ENCODE results near the gene FLOT1. TPM values are rescaled to one million over a fixed set of nuclear protein-coding genes. Genes with fewer than 3 reads are reported as not detected.

FLOT1 gene
- total and polyA plus RNA-seq, 7 experiments from 2014 or later = 59.4 to 204 (median 85.4) TPM

DNA sequence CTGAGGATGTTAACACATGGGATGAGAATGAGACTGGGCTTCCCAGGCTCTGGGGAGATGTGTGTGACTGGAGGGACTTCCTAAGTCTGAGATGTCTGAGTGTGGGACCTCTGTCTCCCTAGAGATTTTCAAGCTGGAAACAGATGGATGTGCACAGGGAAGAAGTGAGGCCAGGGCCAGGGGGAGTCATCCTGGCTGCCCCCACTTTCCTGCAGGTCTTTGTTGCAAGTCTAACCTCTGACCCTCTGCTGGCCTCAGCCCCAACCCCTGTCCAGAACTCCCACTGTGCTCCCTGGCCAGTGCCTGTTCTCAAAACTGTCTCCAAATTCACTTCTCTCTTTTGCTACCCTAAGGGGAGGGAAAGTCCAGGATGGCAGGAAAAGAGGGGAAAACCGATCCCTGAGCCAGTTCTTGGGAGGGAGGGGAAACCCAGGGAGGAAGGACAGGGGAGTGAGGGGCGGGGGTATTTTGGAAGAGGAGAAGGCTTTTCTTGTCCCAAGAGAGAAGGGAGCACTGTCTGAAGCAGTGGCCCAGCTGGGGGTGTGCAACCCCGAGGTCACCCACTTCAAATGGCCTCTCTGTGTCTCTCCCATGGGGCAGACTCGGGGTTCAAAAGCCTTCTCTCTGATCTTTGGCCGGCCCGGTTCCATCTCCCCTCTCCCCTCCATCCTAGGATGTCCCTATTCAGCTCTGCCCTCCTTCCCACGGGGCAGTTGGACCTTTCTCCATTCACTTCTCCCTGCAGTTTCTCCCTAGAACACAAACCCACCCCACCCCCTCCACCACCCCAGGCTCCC, 59.1 kb downstream of the FLOT1 start:
- Histone ChIP-seq H3K9me3 (ENCODE audit: control insufficient read depth in 2 of 3, low read length in 3 of 3) (no peaks in the 10 kb centered on the region), H3K36me3 (ENCODE audit: control insufficient read depth in 2 of 3, insufficient read depth in 3 of 3, low read length in 3 of 3) (peaks cover 0 to 43% (median 8%) of the 10 kb centered on the region in 3 experiments), H3K27ac (ENCODE audit: low read depth, low read length) (peak overlapping the region; percentile 95), H3K4me3 (ENCODE audit: low read length) (peak overlapping the region; percentile 98), H3K27me3 (ENCODE audit: control insufficient read depth in 2 of 2, insufficient read depth in 2 of 2, low read length in 2 of 2) (no peaks in the 10 kb centered on the region), H3K4me1 (ENCODE audit: control insufficient read depth in 2 of 2, insufficient read depth in 2 of 2, low read length in 2 of 2) (peaks cover 13 to 30% of the 10 kb centered on the region in 2 donors)
- no peak for ATAC-seq
- ChIA-PET CTCF (interaction anchor here (1.0 to 8.9 kb wide), 2 partner anchors 37 to 55 kb away, joined by 3 to 304 read pairs; partner anchors contain the start of genes MDC1 and TUBB), POLR2A (interaction anchor here (0.6 to 15.7 kb wide), 19 partner anchors 7 to 205 kb away, joined by 3 to 499 read pairs (median 4); partner anchors contain the start of genes DHX16, MDC1, MRPS18B and NRM)
- intact Hi-C loops (cut with micrococcal nuclease) = loop anchor here (2.0 to 5.0 kb wide), 4 partner anchors 127 to 474 kb away; partner anchors contain the start of genes CCHCR1 (in 1 of the 2), GNL1 (in 1 of the 2), PRR3 (in 1 of the 2) and TCF19 (in 1 of the 2)
- Mint-ChIP-seq H3K27ac (peak overlapping the region; percentile 95 to 99 (median 97)), H3K4me3 (peak overlapping the region; percentile 90 to 100 (median 97)), H3K4me1 (peaks cover 38 to 49% (median 42%) of the 10 kb centered on the region in 7 donors), H3K9me3 (peaks cover 0 to 5% (median 0%) of the 10 kb centered on the region in 11 donors), H3K27me3 (no peaks in the 10 kb centered on the region), H3K36me3 (peaks cover 24 to 75% (median 29%) of the 10 kb centered on the region in 5 donors)
- no peak for DNase-seq

DNA sequence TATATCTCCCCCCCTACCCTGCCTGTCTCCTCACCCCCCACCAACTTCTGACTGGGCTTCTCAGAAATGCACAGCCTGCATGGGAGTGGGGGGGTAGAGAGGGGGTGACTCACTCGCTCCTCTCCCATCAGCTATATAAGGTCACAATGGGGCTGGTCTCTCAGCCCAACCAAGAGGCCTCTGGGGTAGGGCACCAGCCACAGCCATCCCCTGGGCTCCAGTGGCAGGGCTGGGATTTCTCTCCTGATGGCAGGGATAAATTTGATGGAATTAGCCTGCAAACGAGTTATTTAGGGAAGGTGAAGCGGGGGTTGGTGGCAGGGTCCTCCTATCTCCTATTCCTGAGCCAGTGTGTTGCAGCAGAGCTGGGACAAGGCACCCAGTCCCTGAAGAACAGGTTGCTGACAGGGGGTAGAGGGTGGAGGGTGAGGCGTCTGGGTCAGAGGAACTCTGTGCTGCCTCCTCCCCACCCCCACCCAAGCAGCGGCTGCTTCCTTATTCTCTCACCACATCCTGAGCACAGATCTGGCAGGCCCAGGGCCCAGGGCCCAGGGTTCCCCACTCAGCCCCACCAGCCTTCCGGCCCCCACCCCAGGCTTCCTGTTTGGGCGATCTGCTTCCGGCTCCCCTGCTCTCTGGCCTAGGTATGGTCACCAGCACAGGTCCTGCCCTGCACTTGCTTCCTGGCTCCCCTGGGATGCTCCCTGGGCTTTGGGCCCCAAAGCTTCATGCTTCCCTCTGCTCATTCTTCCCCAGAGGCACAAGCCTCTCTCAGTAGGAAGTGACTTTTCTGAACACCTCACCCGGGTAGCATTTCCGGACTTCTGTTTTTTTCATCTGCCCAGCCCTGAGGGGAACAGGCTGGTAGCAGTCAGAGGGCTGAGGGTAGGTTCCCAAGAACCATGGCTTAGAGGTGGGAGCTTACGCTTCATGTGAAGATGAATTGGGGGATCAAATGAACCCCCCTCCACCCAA, 60.1 kb downstream of the FLOT1 start:
- peaks cover 5 to 24% of the 10 kb centered on the region in 2 donors for H3K4me1 ChIP-seq (ENCODE audit: control insufficient read depth in 2 of 2, insufficient read depth in 2 of 2, low read length in 2 of 2)
- peak overlapping the region; percentile 90 to 100 (median 97) for H3K4me3 Mint-ChIP-seq
- ChIA-PET CTCF (interaction anchor here (0.5 to 8.9 kb wide), 7 partner anchors 13 to 412 kb away, joined by 3 to 304 read pairs (median 3); partner anchors contain the start of genes MDC1 and TUBB), POLR2A (interaction anchor here (0.6 to 15.7 kb wide), 20 partner anchors 8 to 206 kb away, joined by 3 to 499 read pairs (median 4); partner anchors contain the start of genes DHX16, MDC1, MRPS18B and NRM)
- DNase-seq = peak; percentile 69 to 93 (median 89)
- peaks cover 0 to 5% (median 0%) of the 10 kb centered on the region in 11 donors for H3K9me3 Mint-ChIP-seq
- ATAC-seq = peak; percentile 81
- peak overlapping the region; percentile 95 to 99 (median 97) for H3K27ac Mint-ChIP-seq
- H3K36me3 ChIP-seq (ENCODE audit: control insufficient read depth in 2 of 3, insufficient read depth in 3 of 3, low read length in 3 of 3) = peaks cover 3 to 49% (median 9%) of the 10 kb centered on the region in 3 experiments
- no peaks in the 10 kb centered on the region for H3K27me3 Mint-ChIP-seq
- H3K27me3 ChIP-seq (ENCODE audit: control insufficient read depth in 2 of 2, insufficient read depth in 2 of 2, low read length in 2 of 2) = no peaks in the 10 kb centered on the region
- H3K27ac ChIP-seq (ENCODE audit: low read depth, low read length) = peak overlapping the region; percentile 95
- H3K36me3 Mint-ChIP-seq = peaks cover 24 to 74% (median 29%) of the 10 kb centered on the region in 5 donors
- peak overlapping the region; percentile 98 for H3K4me3 ChIP-seq (ENCODE audit: low read length)
- H3K9me3 ChIP-seq (ENCODE audit: control insufficient read depth in 2 of 3, low read length in 3 of 3) = no peaks in the 10 kb centered on the region
- H3K4me1 Mint-ChIP-seq = peaks cover 30 to 44% (median 34%) of the 10 kb centered on the region in 7 donors
- intact Hi-C loops (cut with micrococcal nuclease) = loop anchor here (1.0 to 5.0 kb wide), 12 partner anchors 9 to 675 kb away; partner anchors contain the start of genes GNL1 (in 2 of the 2), MDC1 (in 2 of the 2), MRPS18B (in 2 of the 2) and PPP1R10 (in 2 of the 2)

DNA sequence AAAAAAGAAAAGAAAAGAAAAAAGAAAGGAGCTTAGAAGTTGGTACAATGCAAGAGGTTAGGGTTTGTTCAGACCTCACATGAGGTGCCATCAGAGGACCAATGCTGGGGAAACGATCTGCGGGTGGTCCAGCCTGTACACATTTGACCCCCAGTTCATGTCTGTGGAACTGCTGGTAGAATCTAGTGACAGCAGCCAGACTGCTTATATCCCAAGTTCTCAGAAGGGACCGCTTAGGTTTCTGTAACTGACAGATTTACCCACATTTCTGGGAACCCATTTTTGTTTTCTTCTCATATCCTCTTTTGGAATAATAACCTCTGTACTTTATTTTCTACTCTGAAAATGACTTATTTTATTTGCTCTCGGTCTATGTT, 60.7 kb downstream of the FLOT1 start:
- ChIA-PET POLR2A (interaction anchor here (0.6 to 15.7 kb wide), 16 partner anchors 9 to 188 kb away, joined by 3 to 499 read pairs (median 8); partner anchors contain the start of genes DHX16, MDC1, MRPS18B and NRM), CTCF (interaction anchor here (0.5 to 8.9 kb wide), 8 partner anchors 38 to 412 kb away, joined by 3 to 304 read pairs (median 4); partner anchors contain the start of genes MDC1 and TUBB)
- H3K4me1 ChIP-seq (ENCODE audit: control insufficient read depth in 2 of 2, insufficient read depth in 2 of 2, low read length in 2 of 2) = peaks cover 5 to 24% of the 10 kb centered on the region in 2 donors
- Mint-ChIP-seq H3K4me1 (peaks cover 30 to 46% (median 34%) of the 10 kb centered on the region in 7 donors), H3K9me3 (peaks cover 0 to 5% (median 0%) of the 10 kb centered on the region in 11 donors), H3K4me3 (peak overlapping the region; percentile 90 to 100 (median 97)), H3K27me3 (no peaks in the 10 kb centered on the region), H3K27ac (peak overlapping the region; percentile 95 to 99 (median 97)), H3K36me3 (peaks cover 24 to 76% (median 32%) of the 10 kb centered on the region in 5 donors)
- ATAC-seq (no peak), DNase-seq (peak in 1 of 9 donors; percentile 27)
- H3K4me3 ChIP-seq (ENCODE audit: low read length) = peak overlapping the region; percentile 98
- peak overlapping the region; percentile 95 for H3K27ac ChIP-seq (ENCODE audit: low read depth, low read length)
- intact Hi-C loops (cut with micrococcal nuclease) = loop anchor here (1.0 to 5.0 kb wide), 12 partner anchors 9 to 676 kb away; partner anchors contain the start of genes GNL1 (in 2 of the 2), MDC1 (in 2 of the 2), MRPS18B (in 2 of the 2) and PPP1R10 (in 2 of the 2)
- H3K27me3 ChIP-seq (ENCODE audit: control insufficient read depth in 2 of 2, insufficient read depth in 2 of 2, low read length in 2 of 2) = no peaks in the 10 kb centered on the region
- peaks cover 3 to 52% (median 16%) of the 10 kb centered on the region in 3 experiments for H3K36me3 ChIP-seq (ENCODE audit: control insufficient read depth in 2 of 3, insufficient read depth in 3 of 3, low read length in 3 of 3)
- no peaks in the 10 kb centered on the region for H3K9me3 ChIP-seq (ENCODE audit: control insufficient read depth in 2 of 3, low read length in 3 of 3)

DNA sequence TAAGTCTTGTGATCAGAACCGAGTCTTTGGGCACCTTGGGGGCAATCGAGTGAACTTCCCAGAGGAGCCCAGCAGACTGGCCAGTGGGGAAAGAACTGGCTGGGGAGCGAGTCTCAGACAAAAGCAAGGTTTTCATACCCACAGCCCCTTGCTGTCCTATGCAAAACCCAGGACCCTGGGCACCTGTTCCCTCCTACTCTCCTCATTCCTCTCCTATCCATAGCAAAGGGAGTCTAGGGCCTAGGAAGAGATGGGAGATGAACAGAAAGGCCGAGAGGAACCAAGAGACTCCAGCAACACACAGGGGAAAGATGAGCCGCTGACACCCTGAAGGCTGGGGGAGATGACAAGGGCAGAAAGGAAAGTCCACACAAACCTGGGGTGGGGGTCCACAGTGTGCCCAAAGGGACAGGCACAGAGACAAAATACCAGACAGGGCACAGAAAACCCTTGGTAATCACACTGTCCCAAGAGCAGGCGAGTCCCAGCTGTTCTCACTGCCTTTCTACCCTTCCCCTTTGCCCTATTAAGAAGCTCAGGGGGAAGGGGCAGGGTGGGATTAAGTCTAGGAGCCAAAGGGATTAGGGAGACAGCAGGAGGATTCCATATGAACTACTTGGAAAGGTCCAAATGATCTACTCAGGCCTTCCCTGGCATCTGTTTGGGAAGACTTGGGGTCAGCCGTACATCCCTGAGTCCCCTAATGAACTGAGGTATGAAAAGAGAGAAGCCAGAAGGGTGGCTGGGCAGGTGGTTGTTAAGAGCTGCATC, 62.5 kb downstream of the FLOT1 start:
- no peaks in the 10 kb centered on the region for H3K27me3 Mint-ChIP-seq
- H3K4me1 ChIP-seq (ENCODE audit: control insufficient read depth in 2 of 2, insufficient read depth in 2 of 2, low read length in 2 of 2) = peaks cover 5 to 24% of the 10 kb centered on the region in 2 donors

More for the DNA sequence above, 62.5 kb downstream of the FLOT1 start:
- ChIA-PET POLR2A (interaction anchor here (1.2 to 15.7 kb wide), 9 partner anchors 11 to 65 kb away, joined by 4 to 499 read pairs (median 18); partner anchors contain the start of genes MDC1, MRPS18B, NRM and PPP1R10), CTCF (interaction anchor here (0.6 to 8.9 kb wide), 14 partner anchors 12 to 139 kb away, joined by 3 to 304 read pairs (median 8); partner anchors contain the start of genes MDC1, MRPS18B, NRM and PPP1R10)
- peaks cover 10 to 50% (median 28%) of the 10 kb centered on the region in 3 experiments for H3K36me3 ChIP-seq (ENCODE audit: control insufficient read depth in 2 of 3, insufficient read depth in 3 of 3, low read length in 3 of 3)
- H3K27ac ChIP-seq (ENCODE audit: low read depth, low read length) = peak overlapping the region; percentile 95
- Mint-ChIP-seq H3K4me1 (peaks cover 22 to 47% (median 40%) of the 10 kb centered on the region in 7 donors), H3K27ac (peak overlapping the region; percentile 85 to 99 (median 97)), H3K4me3 (peak overlapping the region; percentile 90 to 100 (median 97)), H3K36me3 (peaks cover 16 to 71% (median 33%) of the 10 kb centered on the region in 5 donors), H3K9me3 (peaks cover 0 to 5% (median 0%) of the 10 kb centered on the region in 11 donors)
- ATAC-seq (no peak), DNase-seq (no peak)
- peak overlapping the region; percentile 98 for H3K4me3 ChIP-seq (ENCODE audit: low read length)
- H3K27me3 ChIP-seq (ENCODE audit: control insufficient read depth in 2 of 2, insufficient read depth in 2 of 2, low read length in 2 of 2) = no peaks in the 10 kb centered on the region
- intact Hi-C loops (cut with micrococcal nuclease) = loop anchor here (1.0 to 10.0 kb wide), 8 partner anchors 42 to 477 kb away; partner anchors contain the start of genes CCHCR1 (in 1 of the 2) and TCF19 (in 1 of the 2)
- no peaks in the 10 kb centered on the region for H3K9me3 ChIP-seq (ENCODE audit: control insufficient read depth in 2 of 3, low read length in 3 of 3)

Measured in naive thymus-derived CD4-positive, alpha-beta T cell (primary cell).